GM20000 (cell line): ENCODE results near the gene ZNHIT1.

ENCODE experiments used
- DNase-seq: peaks from one replicate; pipeline ENCODE4 v3.0.0; 2012; ENCODE audit warnings: low spot score
- CTCF ChIP-seq: IDR thresholded peaks from 2 replicates; pipeline ENCODE4 v1.5.1; 2012; ENCODE audit warnings: mild to moderate bottlenecking, control low read depth; ENCODE audit errors: extremely low read depth, missing control alignments

Gene ZNHIT1

GRCh38 chr7:101172005-101172853, 45.7 kb upstream of the ZNHIT1 start:
- no peak for DNase-seq
- no peak for TF ChIP-seq CTCF

GRCh38 chr7:101172854-101173751, 44.9 kb upstream of the ZNHIT1 start:
- no peak for TF ChIP-seq CTCF
- DNase-seq, result no peak

GRCh38 chr7:101173752-101174244, 44.2 kb upstream of the ZNHIT1 start:
- DNase-seq, result peak; percentile 89

GRCh38 chr7:101174322-101174854, 43.6 kb upstream of the ZNHIT1 start:
- TF ChIP-seq CTCF, result no peak
- no peak for DNase-seq

More at GRCh38 chr7:101173752-101174244, 44.2 kb upstream of the ZNHIT1 start:
- peak; percentile 3 for TF ChIP-seq CTCF

GRCh38 chr7:101175664-101176063, 42.3 kb upstream of the ZNHIT1 start:
- TF ChIP-seq CTCF, result no peak

GRCh38 chr7:101177644-101178043, 40.3 kb upstream of the ZNHIT1 start:
- no peak for DNase-seq

More at GRCh38 chr7:101175664-101176063, 42.3 kb upstream of the ZNHIT1 start:
- DNase-seq, result no peak

More at GRCh38 chr7:101177644-101178043, 40.3 kb upstream of the ZNHIT1 start:
- no peak for TF ChIP-seq CTCF
